ENCODE data around the gene PLA2G1B. TPM values are rescaled to one million over a fixed set of nuclear protein-coding genes. Genes with fewer than 3 reads are reported as not detected.
A peak's percentile ranks its signal among the peaks of the same experiment; 100 is the strongest.

Gene PLA2G1B
- total RNA-seq, 1 experiment from 2014 or later: not detected

DNA sequence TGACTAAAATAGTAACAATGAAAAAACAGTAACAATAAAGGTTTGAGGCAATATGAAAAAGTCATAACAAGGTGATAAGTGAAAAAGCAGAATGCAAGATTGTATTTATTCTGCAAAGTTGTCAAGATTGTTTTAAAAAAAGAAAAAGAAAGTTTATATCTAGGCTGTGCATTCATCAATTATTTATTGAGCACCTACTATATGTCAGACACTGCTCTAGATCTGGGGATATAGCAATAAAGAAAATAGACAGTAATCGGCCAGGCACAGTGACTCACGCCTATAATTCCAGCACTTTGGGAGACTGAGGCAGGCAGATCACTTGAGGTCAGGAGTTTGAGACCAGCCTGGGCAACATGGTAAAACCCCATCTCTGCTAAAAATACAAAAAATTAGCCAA, 3.8 kb downstream of the PLA2G1B start:
- no peak overlapping the region for H3K27ac Mint-ChIP-seq (ENCODE audit: unreplicated experiment)
- H3K4me3 Mint-ChIP-seq (ENCODE audit: low read depth, unreplicated experiment): no peak overlapping the region
- no peak for DNase-seq
- CTCF ChIA-PET: no interaction called here
- TF ChIP-seq, protein P1, sequence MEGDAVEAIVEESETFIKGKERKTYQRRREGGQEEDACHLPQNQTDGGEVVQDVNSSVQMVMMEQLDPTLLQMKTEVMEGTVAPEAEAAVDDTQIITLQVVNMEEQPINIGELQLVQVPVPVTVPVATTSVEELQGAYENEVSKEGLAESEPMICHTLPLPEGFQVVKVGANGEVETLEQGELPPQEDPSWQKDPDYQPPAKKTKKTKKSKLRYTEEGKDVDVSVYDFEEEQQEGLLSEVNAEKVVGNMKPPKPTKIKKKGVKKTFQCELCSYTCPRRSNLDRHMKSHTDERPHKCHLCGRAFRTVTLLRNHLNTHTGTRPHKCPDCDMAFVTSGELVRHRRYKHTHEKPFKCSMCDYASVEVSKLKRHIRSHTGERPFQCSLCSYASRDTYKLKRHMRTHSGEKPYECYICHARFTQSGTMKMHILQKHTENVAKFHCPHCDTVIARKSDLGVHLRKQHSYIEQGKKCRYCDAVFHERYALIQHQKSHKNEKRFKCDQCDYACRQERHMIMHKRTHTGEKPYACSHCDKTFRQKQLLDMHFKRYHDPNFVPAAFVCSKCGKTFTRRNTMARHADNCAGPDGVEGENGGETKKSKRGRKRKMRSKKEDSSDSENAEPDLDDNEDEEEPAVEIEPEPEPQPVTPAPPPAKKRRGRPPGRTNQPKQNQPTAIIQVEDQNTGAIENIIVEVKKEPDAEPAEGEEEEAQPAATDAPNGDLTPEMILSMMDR (IDR thresholded peaks at IDR 0.05; ENCODE audit: unreplicated experiment): no peak
- intact Hi-C loops (cut with micrococcal nuclease; ENCODE audit: unreplicated experiment): no loop called here
- H3K4me1 Mint-ChIP-seq (ENCODE audit: low read depth, unreplicated experiment): peaks cover 21% of the 10 kb centered on the region
- no TSS peak for BruUV-seq (replicated peaks)
- H3K9me3 Mint-ChIP-seq (ENCODE audit: low read depth, unreplicated experiment): no peaks in the 10 kb centered on the region
- H3K36me3 Mint-ChIP-seq (ENCODE audit: insufficient read depth, unreplicated experiment): peaks cover 6% of the 10 kb centered on the region
- H3K27me3 Mint-ChIP-seq (ENCODE audit: unreplicated experiment): no peaks in the 10 kb centered on the region

DNA sequence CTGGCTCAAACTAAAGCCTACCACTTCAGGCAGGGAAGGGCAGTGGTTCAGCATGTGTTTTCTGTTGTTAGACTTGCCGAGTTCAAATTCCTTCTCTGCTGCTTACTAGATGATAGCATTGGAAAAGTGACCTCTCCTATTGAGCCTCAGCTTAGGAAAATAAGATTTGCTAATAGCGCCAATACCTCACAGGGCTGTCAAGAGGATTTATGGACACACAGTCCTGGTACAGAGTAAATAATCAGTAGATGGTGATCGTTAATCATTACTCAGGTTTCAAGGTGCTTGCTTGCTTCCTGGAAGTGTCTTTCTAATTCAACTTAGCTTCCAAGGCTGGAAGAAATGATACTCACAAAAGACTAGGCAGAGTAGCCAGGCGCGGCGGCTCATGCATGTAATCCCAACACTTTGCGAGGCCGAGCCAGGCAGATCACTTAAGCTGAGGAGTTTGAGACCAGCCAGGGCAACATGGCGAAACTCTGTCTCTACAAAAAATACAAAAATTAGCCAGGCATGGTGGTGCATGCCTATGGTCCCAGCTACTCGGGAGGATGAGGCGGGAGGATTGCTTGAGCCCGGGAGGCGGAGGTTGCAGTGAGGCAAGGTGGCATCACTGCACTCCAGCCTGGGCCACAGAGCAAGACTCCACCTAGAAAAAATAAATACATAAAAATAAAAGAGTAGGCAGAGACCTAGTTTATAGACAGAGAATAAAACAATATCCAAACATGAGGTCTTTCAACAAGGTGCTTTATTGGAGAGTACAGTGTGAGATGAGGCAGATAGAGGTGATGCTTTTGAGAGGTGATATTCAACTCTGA, 6.0 kb downstream of the PLA2G1B start:
- Mint-ChIP-seq H3K9me3 (ENCODE audit: low read depth, unreplicated experiment) (no peaks in the 10 kb centered on the region), H3K27ac (ENCODE audit: unreplicated experiment) (no peak overlapping the region), H3K36me3 (ENCODE audit: insufficient read depth, unreplicated experiment) (peaks cover 21% of the 10 kb centered on the region), H3K4me1 (ENCODE audit: low read depth, unreplicated experiment) (peaks cover 34% of the 10 kb centered on the region), H3K4me3 (ENCODE audit: low read depth, unreplicated experiment) (no peak overlapping the region), H3K27me3 (ENCODE audit: unreplicated experiment) (no peaks in the 10 kb centered on the region)
- intact Hi-C loops (cut with micrococcal nuclease; ENCODE audit: unreplicated experiment): no loop called here
- DNase-seq: peak; percentile 34
- CTCF ChIA-PET: interaction anchor here (0.6 to 2.3 kb wide), 7 partner anchors 19 to 326 kb away, joined by 3 to 9 read pairs (median 4); partner anchors contain the start of genes RNU4-1 and SIRT4
- BruUV-seq (replicated peaks): no TSS peak
- TF ChIP-seq, protein P1 (IDR thresholded peaks at IDR 0.05; ENCODE audit: unreplicated experiment): no peak

DNA sequence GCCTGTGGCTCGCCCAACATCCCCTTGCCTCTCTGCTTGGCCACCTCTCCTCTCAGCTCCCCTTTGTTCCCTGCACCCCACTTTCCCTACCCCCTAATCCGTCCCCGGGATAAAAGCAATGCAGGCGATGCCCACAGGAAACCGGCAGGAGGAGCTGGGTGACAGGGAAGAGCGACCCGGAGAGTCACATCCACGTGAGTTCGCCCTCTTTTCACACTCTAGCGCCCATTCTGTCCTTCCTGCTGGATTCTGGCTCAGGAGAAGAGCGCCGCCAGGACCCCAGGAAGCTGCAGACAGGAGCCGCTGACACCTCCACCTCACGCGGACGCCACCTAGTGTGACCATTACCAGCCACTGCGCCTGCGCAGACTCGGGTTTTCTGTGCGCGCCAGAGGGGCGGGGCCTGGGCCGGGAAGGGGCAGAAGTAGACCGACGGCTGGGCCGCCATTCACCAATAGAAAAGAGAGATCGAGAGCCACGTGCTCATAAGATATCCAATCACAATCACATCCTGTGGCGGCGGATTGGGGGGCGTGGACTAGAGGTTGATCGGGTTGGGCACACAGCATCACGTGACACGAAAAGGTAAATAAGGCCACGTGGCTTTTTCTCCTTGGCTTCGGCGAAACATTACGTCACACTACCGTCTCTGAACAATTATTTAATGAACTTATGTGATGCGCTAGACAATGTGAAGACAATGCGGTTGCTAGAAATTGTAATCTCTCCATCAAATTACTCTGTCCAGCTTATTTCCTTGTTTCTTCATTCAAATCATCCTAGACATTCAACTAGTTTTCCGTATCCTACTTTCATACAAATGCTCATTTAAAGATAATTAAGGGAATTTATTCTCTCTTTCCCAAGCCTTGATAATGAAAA, 10.1 kb downstream of the PLA2G1B start:
- Mint-ChIP-seq H3K27me3 (ENCODE audit: unreplicated experiment) (no peaks in the 10 kb centered on the region), H3K27ac (ENCODE audit: unreplicated experiment) (peak overlapping the region; percentile 97), H3K9me3 (ENCODE audit: low read depth, unreplicated experiment) (no peaks in the 10 kb centered on the region), H3K36me3 (ENCODE audit: insufficient read depth, unreplicated experiment) (peaks cover 15% of the 10 kb centered on the region), H3K4me1 (ENCODE audit: low read depth, unreplicated experiment) (peaks cover 35% of the 10 kb centered on the region), H3K4me3 (ENCODE audit: low read depth, unreplicated experiment) (peak overlapping the region; percentile 86)
- no TSS peak for BruUV-seq (replicated peaks)
- intact Hi-C loops (cut with micrococcal nuclease; ENCODE audit: unreplicated experiment): no loop called here
- DNase-seq: peak; percentile 100
- CTCF ChIA-PET: interaction anchor here (0.5 to 2.6 kb wide), 9 partner anchors 9 to 663 kb away, joined by 3 to 22 read pairs (median 4); partner anchors contain the start of gene SIRT4
- TF ChIP-seq, protein P1 (IDR thresholded peaks at IDR 0.05; ENCODE audit: unreplicated experiment): peak; percentile 60

GRCh38 chr12:120316798-120317223, 10.8 kb downstream of the PLA2G1B start:
- TSS peak; percentile 91 for BruUV-seq (replicated peaks)
- intact Hi-C loops (cut with micrococcal nuclease; ENCODE audit: unreplicated experiment): no loop called here
- TF ChIP-seq, protein P1 (IDR thresholded peaks at IDR 0.05; ENCODE audit: unreplicated experiment): no peak
- no peak for DNase-seq
- Mint-ChIP-seq H3K9me3 (ENCODE audit: low read depth, unreplicated experiment) (no peaks in the 10 kb centered on the region), H3K36me3 (ENCODE audit: insufficient read depth, unreplicated experiment) (peaks cover 15% of the 10 kb centered on the region), H3K4me1 (ENCODE audit: low read depth, unreplicated experiment) (peaks cover 32% of the 10 kb centered on the region), H3K4me3 (ENCODE audit: low read depth, unreplicated experiment) (peak overlapping the region; percentile 86), H3K27ac (ENCODE audit: unreplicated experiment) (peak overlapping the region; percentile 97), H3K27me3 (ENCODE audit: unreplicated experiment) (peaks cover 6% of the 10 kb centered on the region)
- CTCF ChIA-PET: interaction anchor here (0.9 to 2.6 kb wide), 4 partner anchors 10 to 89 kb away, joined by 3 to 22 read pairs (median 6); partner anchors contain the start of gene SIRT4

All from Calu3 (cell line).